OCI-LY7 (cell line): ENCODE results near the gene TAPT1.

Experiments used
- CTCF ChIP-seq: fragments of 200-600 bp; sonication (generic); conservative IDR thresholded peaks from 2 replicates; pipeline ENCODE4 v1.5.1; 2014; ENCODE audit warnings: mild to moderate bottlenecking, antibody characterized with exemption, low read length, moderate library complexity, mixed read lengths
- EZH2phosphoT487 ChIP-seq: fragments of 200-600 bp; sonication (generic); IDR thresholded peaks from 2 replicates; pipeline ENCODE4 v1.6.1; 2018; ENCODE audit warnings: low read depth, borderline replicate concordance, mild to moderate bottlenecking, mixed run types, antibody characterized with exemption, low read length, moderate library complexity, mixed read lengths

- TF ChIP-seq EZH2phosphoT487 (no peak), CTCF (no peak)
Measured at GRCh38 chr4:16255730-16256129, 29.5 kb upstream of the TAPT1 start.
